Muscle layer of colon (tissue), 2 donors: ENCODE data around the gene MAPK14.
"Not testable (repeated sequence)": the region's sequence is repeated elsewhere in the genome, so short reads cannot be mapped to it uniquely, and the experiment has no call there.

Experiments used
- H3K27ac ChIP-seq: one replicate; pipeline ENCODE4 v1.7.0; 2013; ENCODE audit warnings: low read depth, mild to moderate bottlenecking, low read length, moderate library complexity
- H3K27me3 ChIP-seq, 2 donors: one replicate each; pipeline ENCODE4 v1.7.0; 2013; ENCODE audit warnings: low read length in 2 of 2, mild to moderate bottlenecking in 2 of 2; ENCODE audit not compliant: insufficient read depth in 2 of 2, control insufficient read depth in 1 of 2
- H3K36me3 ChIP-seq: one replicate; pipeline ENCODE4 v1.7.0; 2013; ENCODE audit warnings: mild to moderate bottlenecking, low read length; ENCODE audit not compliant: insufficient read depth
- H3K4me1 ChIP-seq: one replicate; pipeline ENCODE4 v1.7.0; 2013; ENCODE audit warnings: mild to moderate bottlenecking, low read length; ENCODE audit not compliant: insufficient read depth
- H3K4me3 ChIP-seq, 2 donors: one replicate each; pipeline ENCODE4 v1.7.0; 2013; ENCODE audit warnings: low read length in 2 of 2, low read depth in 1 of 2, mild to moderate bottlenecking in 1 of 2, moderate library complexity in 1 of 2
- H3K9ac ChIP-seq: one replicate; pipeline ENCODE4 v1.7.0; 2013; ENCODE audit warnings: low read length
- H3K9me3 ChIP-seq: one replicate; pipeline ENCODE4 v1.7.0; 2013; ENCODE audit warnings: mild to moderate bottlenecking, low read length
- donor health status: abdominal sarcoma.
- donor health status: Adenocarcinoma of cecum.

The MAPK14 gene

GRCh38 chr6:36070252-36070651 is 42.6 kb downstream of the MAPK14 start:
- no peaks in the 10 kb centered on the region for H3K36me3 ChIP-seq
- H3K4me3 ChIP-seq, result no peak overlapping the region
- H3K9ac ChIP-seq, result no peak overlapping the region
- H3K27me3 ChIP-seq, result no peaks in the 10 kb centered on the region
- peaks cover 43% of the 10 kb centered on the region for H3K4me1 ChIP-seq
- H3K9me3 ChIP-seq, result no peaks in the 10 kb centered on the region
- no peak overlapping the region for H3K27ac ChIP-seq

- Histone ChIP-seq H3K4me1 (peaks cover 41% of the 10 kb centered on the region), H3K9me3 (no peaks in the 10 kb centered on the region), H3K4me3 (no peak overlapping the region), H3K36me3 (no peaks in the 10 kb centered on the region), H3K27ac (no peak overlapping the region), H3K9ac (no peak overlapping the region), H3K27me3 (no peaks in the 10 kb centered on the region)
These were observed 43.7 kb downstream of the MAPK14 start for GRCh38 chr6:36071281-36071680.

- Histone ChIP-seq H3K27me3 (no peaks in the 10 kb centered on the region), H3K4me1 (peaks cover 41% of the 10 kb centered on the region), H3K9me3 (no peaks in the 10 kb centered on the region), H3K27ac (no peak overlapping the region), H3K9ac (no peak overlapping the region), H3K4me3 (no peak overlapping the region), H3K36me3 (no peaks in the 10 kb centered on the region)
These were observed 44.1 kb downstream of the MAPK14 start for GRCh38 chr6:36071714-36072113.

GRCh38 chr6:36072681-36073080 is 45.1 kb downstream of the MAPK14 start:
- Histone ChIP-seq H3K36me3 (no peaks in the 10 kb centered on the region), H3K27ac (no peak overlapping the region), H3K9ac (no peak overlapping the region), H3K4me3 (no peak overlapping the region), H3K9me3 (no peaks in the 10 kb centered on the region), H3K4me1 (peaks cover 39% of the 10 kb centered on the region), H3K27me3 (no peaks in the 10 kb centered on the region)

- Histone ChIP-seq H3K9me3 (no peaks in the 10 kb centered on the region), H3K4me1 (peaks cover 32% of the 10 kb centered on the region), H3K4me3 (no peak overlapping the region), H3K9ac (no peak overlapping the region), H3K27ac (no peak overlapping the region), H3K36me3 (no peaks in the 10 kb centered on the region), H3K27me3 (no peaks in the 10 kb centered on the region)
These were observed 46.0 kb downstream of the MAPK14 start for GRCh38 chr6:36073587-36073986.

- H3K27ac ChIP-seq, result no peak overlapping the region
- peaks cover 20% of the 10 kb centered on the region for H3K4me1 ChIP-seq
- no peak overlapping the region for H3K9ac ChIP-seq
- H3K27me3 ChIP-seq, result no peaks in the 10 kb centered on the region
- H3K36me3 ChIP-seq, result peaks cover 13% of the 10 kb centered on the region
- H3K9me3 ChIP-seq, result no peaks in the 10 kb centered on the region
- no peak overlapping the region for H3K4me3 ChIP-seq
These were observed 48.0 kb downstream of the MAPK14 start for GRCh38 chr6:36075656-36076055.

- Histone ChIP-seq H3K27me3 (no peaks in the 10 kb centered on the region), H3K9ac (no peak overlapping the region), H3K4me3 (no peak overlapping the region), H3K27ac (no peak overlapping the region), H3K9me3 (no peaks in the 10 kb centered on the region), H3K36me3 (peaks cover 16% of the 10 kb centered on the region), H3K4me1 (peaks cover 20% of the 10 kb centered on the region)
These were observed 48.8 kb downstream of the MAPK14 start for GRCh38 chr6:36076178-36077063.

- no peaks in the 10 kb centered on the region for H3K27me3 ChIP-seq
- H3K4me1 ChIP-seq, result peaks cover 20% of the 10 kb centered on the region
- H3K36me3 ChIP-seq, result peaks cover 25% of the 10 kb centered on the region
- H3K27ac ChIP-seq, result no peak overlapping the region
- H3K4me3 ChIP-seq, result no peak overlapping the region
- H3K9ac ChIP-seq, result no peak overlapping the region
- H3K9me3 ChIP-seq, result no peaks in the 10 kb centered on the region
These were observed 50.6 kb downstream of the MAPK14 start for GRCh38 chr6:36078159-36078558.

- no peak overlapping the region for H3K27ac ChIP-seq
- no peak overlapping the region for H3K4me3 ChIP-seq
- peaks cover 20% of the 10 kb centered on the region for H3K4me1 ChIP-seq
- H3K9me3 ChIP-seq, result no peaks in the 10 kb centered on the region
- no peak overlapping the region for H3K9ac ChIP-seq
- peaks cover 40% of the 10 kb centered on the region for H3K36me3 ChIP-seq
- H3K27me3 ChIP-seq, result no peaks in the 10 kb centered on the region
These were observed 52.0 kb downstream of the MAPK14 start for GRCh38 chr6:36079601-36080000.

GRCh38 chr6:36082318-36082717 is 54.7 kb downstream of the MAPK14 start:
- H3K36me3 ChIP-seq, result peaks cover 42% of the 10 kb centered on the region
- H3K27me3 ChIP-seq, result no peaks in the 10 kb centered on the region
- no peak overlapping the region for H3K9ac ChIP-seq
- H3K27ac ChIP-seq, result no peak overlapping the region
- peaks cover 2% of the 10 kb centered on the region for H3K4me1 ChIP-seq
- no peak overlapping the region for H3K4me3 ChIP-seq
- no peaks in the 10 kb centered on the region for H3K9me3 ChIP-seq

- peaks cover 42% of the 10 kb centered on the region for H3K36me3 ChIP-seq
- H3K9me3 ChIP-seq, result no peaks in the 10 kb centered on the region
- H3K9ac ChIP-seq, result no peak overlapping the region
- H3K4me1 ChIP-seq, result no peaks in the 10 kb centered on the region
- H3K27me3 ChIP-seq, result no peaks in the 10 kb centered on the region
- H3K4me3 ChIP-seq, result no peak overlapping the region
- H3K27ac ChIP-seq, result no peak overlapping the region
These were observed 55.8 kb downstream of the MAPK14 start for GRCh38 chr6:36083446-36083845.

GRCh38 chr6:36088204-36088603 is 60.6 kb downstream of the MAPK14 start:
- not testable (repeated sequence) for H3K9me3 ChIP-seq, H3K9ac ChIP-seq, H3K27me3 ChIP-seq, H3K4me3 ChIP-seq, H3K27ac ChIP-seq, H3K4me1 ChIP-seq
- peaks cover 26% of the 10 kb centered on the region for H3K36me3 ChIP-seq
